DLD1 (cell line): ENCODE results near the gene FLNA.
"Not testable (repeated sequence)": the region's sequence is repeated elsewhere in the genome, so short reads cannot be mapped to it uniquely, and the experiment has no call there.

Experiments used
- in situ Hi-C: cut with HindIII; loops from 2 replicates; pipeline ENCODE4 v1.10.0; 2017; ENCODE audit warnings: low sequenced_read_pairs

FLNA gene

GRCh38 chrX:154398668-154399526 is 24.5 kb upstream of the FLNA start:
- in situ Hi-C loops, result no loop called here

- in situ Hi-C loops, result no loop called here
Measured at GRCh38 chrX:154397888-154398667, 23.6 kb upstream of the FLNA start, which contains the start of gene RPL10. Gene RPL10 (plus strand): TSS chrX:154398377. CDS start chrX:154398520, 143 bp downstream.

- in situ Hi-C loops, result no loop called here
Measured at GRCh38 chrX:154396973-154397887, 22.8 kb upstream of the FLNA start.

- in situ Hi-C loops, result not testable (repeated sequence)
Measured at GRCh38 chrX:154396363-154396762, 21.9 kb upstream of the FLNA start.

- in situ Hi-C loops, result not testable (repeated sequence)
Measured at GRCh38 chrX:154389812-154390747, 15.6 kb upstream of the FLNA start.

- in situ Hi-C loops, result not testable (repeated sequence)
Measured at GRCh38 chrX:154388649-154389048, 14.2 kb upstream of the FLNA start.

- in situ Hi-C loops, result not testable (repeated sequence)
Measured at GRCh38 chrX:154388094-154388493, 13.7 kb upstream of the FLNA start.

- in situ Hi-C loops, result no loop called here
Measured at GRCh38 chrX:154384284-154384892, 10.0 kb upstream of the FLNA start.

- in situ Hi-C loops, result no loop called here
Measured at GRCh38 chrX:154383359-154384283, 9.2 kb upstream of the FLNA start.

- in situ Hi-C loops, result no loop called here
Measured at GRCh38 chrX:154382483-154383069, 8.1 kb upstream of the FLNA start.

- in situ Hi-C loops, result no loop called here
Measured at GRCh38 chrX:154381271-154381670, 6.8 kb upstream of the FLNA start.

- in situ Hi-C loops, result no loop called here
Measured at GRCh38 chrX:154380787-154381186, 6.4 kb upstream of the FLNA start.

GRCh38 chrX:154380153-154380552 is 5.7 kb upstream of the FLNA start:
- in situ Hi-C loops, result no loop called here

- in situ Hi-C loops, result no loop called here
Measured at GRCh38 chrX:154379569-154379951, 5.1 kb upstream of the FLNA start.

- in situ Hi-C loops, result no loop called here
Measured at GRCh38 chrX:154378799-154379568, 4.5 kb upstream of the FLNA start, which contains the start of gene EMD. Gene EMD (plus strand): TSS chrX:154379295. CDS start chrX:154379485, 190 bp downstream.

- in situ Hi-C loops, result no loop called here
Measured at GRCh38 chrX:154378059-154378798, 3.8 kb upstream of the FLNA start.
